ENCODE measurements around the gene FOXP1. TPM values are rescaled to one million over a fixed set of nuclear protein-coding genes. Genes with fewer than 3 reads are reported as not detected.

The FOXP1 gene
- total and polyA plus RNA-seq, 2 experiments from 2014 or later = 76.8 to 99.8 TPM

- 49% methylated on average over 7 of the region's 7 CpGs for WGBS (ENCODE audit: low lambda C conversion rate, missing lambda C conversion rate)
- peaks cover 67% of the 10 kb centered on the region for H3K79me2 ChIP-seq
- H3K4me1 ChIP-seq (ENCODE audit: insufficient read depth) = peaks cover 19% of the 10 kb centered on the region
- H3K27me3 ChIP-seq = no peaks in the 10 kb centered on the region
- H2AFZ ChIP-seq = no peak overlapping the region
- TF ChIP-seq EZH2phosphoT487 (IDR thresholded peaks at IDR 0.05; ENCODE audit: low read depth, severe bottlenecking, unreplicated experiment) (no peak), EZH2 (IDR thresholded peaks at IDR 0.05; ENCODE audit: borderline replicate concordance) (no peak), CTCF (IDR thresholded peaks at IDR 0.05; ENCODE audit: poor library complexity) (no peak)
- H3K9me3 ChIP-seq (ENCODE audit: low read depth) = no peaks in the 10 kb centered on the region
- no peak for DNase-seq (ENCODE audit: low spot score)
- H3K9me2 ChIP-seq (replicated peaks; ENCODE audit: insufficient read depth) = no peaks in the 10 kb centered on the region
- H3K36me3 ChIP-seq (replicated peaks; ENCODE audit: insufficient read depth, low read depth) = no peaks in the 10 kb centered on the region
- peak overlapping the region; percentile 63 for H3K27ac ChIP-seq
- H4K20me1 ChIP-seq (ENCODE audit: insufficient read depth, poor library complexity, severe bottlenecking) = no peaks in the 10 kb centered on the region
- peak overlapping the region; percentile 93 for H3K4me2 ChIP-seq
- peak overlapping the region; percentile 6 for H3K4me3 ChIP-seq
Measured at GRCh38 chr3:71579326-71579934, 4.1 kb downstream of the FOXP1 start.

GRCh38 chr3:71578054-71578751 is 5.3 kb downstream of the FOXP1 start:
- no peaks in the 10 kb centered on the region for H4K20me1 ChIP-seq (ENCODE audit: insufficient read depth, poor library complexity, severe bottlenecking)
- WGBS (ENCODE audit: low lambda C conversion rate, missing lambda C conversion rate) = 30% methylated on average over 6 of the region's 6 CpGs

GRCh38 chr3:71577011-71577410 is 6.5 kb downstream of the FOXP1 start:
- H3K79me2 ChIP-seq = peaks cover 84% of the 10 kb centered on the region
- peak overlapping the region; percentile 93 for H3K4me2 ChIP-seq
- H3K27me3 ChIP-seq = no peaks in the 10 kb centered on the region
- no peaks in the 10 kb centered on the region for H3K9me3 ChIP-seq (ENCODE audit: low read depth)
- TF ChIP-seq EZH2phosphoT487 (IDR thresholded peaks at IDR 0.05; ENCODE audit: low read depth, severe bottlenecking, unreplicated experiment) (no peak), EZH2 (IDR thresholded peaks at IDR 0.05; ENCODE audit: borderline replicate concordance) (no peak), CTCF (IDR thresholded peaks at IDR 0.05; ENCODE audit: poor library complexity) (no peak)
- H3K4me1 ChIP-seq (ENCODE audit: insufficient read depth) = peaks cover 19% of the 10 kb centered on the region
- no peak overlapping the region for H3K4me3 ChIP-seq
- WGBS (ENCODE audit: low lambda C conversion rate, missing lambda C conversion rate) = 88% methylated on average over 5 of the region's 5 CpGs
- H4K20me1 ChIP-seq (ENCODE audit: insufficient read depth, poor library complexity, severe bottlenecking) = no peaks in the 10 kb centered on the region
- H2AFZ ChIP-seq = no peak overlapping the region
- no peaks in the 10 kb centered on the region for H3K36me3 ChIP-seq (replicated peaks; ENCODE audit: insufficient read depth, low read depth)
- no peaks in the 10 kb centered on the region for H3K9me2 ChIP-seq (replicated peaks; ENCODE audit: insufficient read depth)
- no peak for DNase-seq (ENCODE audit: low spot score)
- peak overlapping the region; percentile 63 for H3K27ac ChIP-seq

More at GRCh38 chr3:71578054-71578751, 5.3 kb downstream of the FOXP1 start:
- H3K9me3 ChIP-seq (ENCODE audit: low read depth) = no peaks in the 10 kb centered on the region
- DNase-seq (ENCODE audit: low spot score) = no peak
- peaks cover 79% of the 10 kb centered on the region for H3K79me2 ChIP-seq
- H3K36me3 ChIP-seq (replicated peaks; ENCODE audit: insufficient read depth, low read depth) = no peaks in the 10 kb centered on the region
- peak overlapping the region; percentile 93 for H3K4me2 ChIP-seq
- H3K27me3 ChIP-seq = no peaks in the 10 kb centered on the region
- peak overlapping the region; percentile 63 for H3K27ac ChIP-seq
- no peak overlapping the region for H2AFZ ChIP-seq
- H3K4me3 ChIP-seq = no peak overlapping the region
- no peaks in the 10 kb centered on the region for H3K9me2 ChIP-seq (replicated peaks; ENCODE audit: insufficient read depth)
- TF ChIP-seq EZH2phosphoT487 (IDR thresholded peaks at IDR 0.05; ENCODE audit: low read depth, severe bottlenecking, unreplicated experiment) (no peak), CTCF (IDR thresholded peaks at IDR 0.05; ENCODE audit: poor library complexity) (no peak), EZH2 (IDR thresholded peaks at IDR 0.05; ENCODE audit: borderline replicate concordance) (no peak)
- peaks cover 19% of the 10 kb centered on the region for H3K4me1 ChIP-seq (ENCODE audit: insufficient read depth)
